NK-92 (cell line): ENCODE measurements around the gene ZNF286A.
"Not testable (repeated sequence)": the region's sequence is repeated elsewhere in the genome, so short reads cannot be mapped to it uniquely, and the experiment has no call there.

Source experiments
- DNase-seq: peaks from one replicate; lab custom pipeline; 2025; ENCODE audit not compliant: unreplicated experiment; lab: John Stamatoyannopoulos, UW

ZNF286A gene

GRCh38 chr17:15699413-15699924 is at the start of gene ZNF286A:
Gene ZNF286A (plus strand): TSS chr17:15699752. CDS start chr17:15700330, 578 bp downstream.
- peak; percentile 34 for DNase-seq

- DNase-seq = no peak
These were observed 49.6 kb upstream of the ZNF286A start for GRCh38 chr17:15649861-15650421.

GRCh38 chr17:15650741-15651582 is 48.6 kb upstream of the ZNF286A start:
- DNase-seq = no peak

- no peak for DNase-seq
These were observed 47.9 kb upstream of the ZNF286A start for GRCh38 chr17:15651583-15652110.

- DNase-seq = no peak
These were observed 46.6 kb upstream of the ZNF286A start for GRCh38 chr17:15652960-15653359.

GRCh38 chr17:15654401-15654800 is 45.2 kb upstream of the ZNF286A start:
- DNase-seq = not testable (repeated sequence)

GRCh38 chr17:15654886-15655561 is 44.5 kb upstream of the ZNF286A start:
- DNase-seq = no peak

- no peak for DNase-seq
These were observed 41.7 kb upstream of the ZNF286A start for GRCh38 chr17:15657868-15658267.

- DNase-seq = no peak
These were observed 41.3 kb upstream of the ZNF286A start for GRCh38 chr17:15658296-15658695.

- DNase-seq = no peak
These were observed 40.3 kb upstream of the ZNF286A start for GRCh38 chr17:15659236-15659635.

GRCh38 chr17:15659663-15660062 is 39.9 kb upstream of the ZNF286A start:
- no peak for DNase-seq

GRCh38 chr17:15660077-15660476 is 39.5 kb upstream of the ZNF286A start:
- no peak for DNase-seq

- DNase-seq = no peak
These were observed 36.9 kb upstream of the ZNF286A start for GRCh38 chr17:15662681-15663080.

- no peak for DNase-seq
These were observed 36.4 kb upstream of the ZNF286A start for GRCh38 chr17:15663176-15663575.

GRCh38 chr17:15663691-15664090 is 35.9 kb upstream of the ZNF286A start:
- no peak for DNase-seq

GRCh38 chr17:15669526-15669925 is 30.0 kb upstream of the ZNF286A start:
- not testable (repeated sequence) for DNase-seq

- not testable (repeated sequence) for DNase-seq
These were observed 24.9 kb upstream of the ZNF286A start for GRCh38 chr17:15674640-15675039.

GRCh38 chr17:15675991-15676390 is 23.6 kb upstream of the ZNF286A start:
- not testable (repeated sequence) for DNase-seq

GRCh38 chr17:15683135-15683534 is 16.4 kb upstream of the ZNF286A start:
- DNase-seq = not testable (repeated sequence)

- not testable (repeated sequence) for DNase-seq
These were observed 15.6 kb upstream of the ZNF286A start, which contains the start of gene TRIM16 for GRCh38 chr17:15683824-15684478. Gene TRIM16 (minus strand): TSS chr17:15684311. CDS start chr17:15651609, 32,702 bp downstream.

- not testable (repeated sequence) for DNase-seq
These were observed 12.1 kb upstream of the ZNF286A start for GRCh38 chr17:15687494-15687893.
